ENCODE measurements around the gene ADGRD2. TPM values are rescaled to one million over a fixed set of nuclear protein-coding genes. Genes with fewer than 3 reads are reported as not detected.

ADGRD2 gene
- total RNA-seq, 1 donor from 2014 or later, result not detected

DNA sequence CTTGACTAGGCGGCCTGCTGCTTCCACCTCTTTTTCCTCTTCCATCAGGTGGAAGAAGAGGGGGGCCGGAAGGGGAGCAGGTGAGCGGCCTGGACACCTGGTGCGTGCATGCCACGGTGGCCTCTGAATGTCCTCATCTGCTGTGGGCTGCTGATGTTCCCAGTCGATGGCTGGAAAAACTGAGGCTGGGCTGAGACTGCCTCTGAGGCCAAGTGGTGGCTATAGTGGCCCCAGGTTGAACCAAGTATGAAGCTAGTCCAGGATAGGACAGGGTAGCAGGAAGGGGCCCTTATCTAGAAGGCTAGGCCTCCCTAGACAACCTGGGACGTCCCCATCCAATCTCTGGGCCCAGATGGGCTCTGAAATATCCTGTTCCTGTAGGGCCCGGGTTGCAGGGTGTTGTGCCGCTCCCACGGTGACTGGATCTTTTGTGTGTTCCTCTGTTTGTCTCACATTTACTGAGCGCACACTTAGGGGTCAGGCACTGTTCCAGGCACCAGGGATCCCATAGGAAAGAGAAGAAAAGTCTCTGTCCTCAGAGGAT is 57.7 kb downstream of the ADGRD2 start:
- POLR2A ChIA-PET, result no interaction called here
- H3K27ac Mint-ChIP-seq, result no peak overlapping the region
- H3K9me3 Mint-ChIP-seq, result no peaks in the 10 kb centered on the region

DNA sequence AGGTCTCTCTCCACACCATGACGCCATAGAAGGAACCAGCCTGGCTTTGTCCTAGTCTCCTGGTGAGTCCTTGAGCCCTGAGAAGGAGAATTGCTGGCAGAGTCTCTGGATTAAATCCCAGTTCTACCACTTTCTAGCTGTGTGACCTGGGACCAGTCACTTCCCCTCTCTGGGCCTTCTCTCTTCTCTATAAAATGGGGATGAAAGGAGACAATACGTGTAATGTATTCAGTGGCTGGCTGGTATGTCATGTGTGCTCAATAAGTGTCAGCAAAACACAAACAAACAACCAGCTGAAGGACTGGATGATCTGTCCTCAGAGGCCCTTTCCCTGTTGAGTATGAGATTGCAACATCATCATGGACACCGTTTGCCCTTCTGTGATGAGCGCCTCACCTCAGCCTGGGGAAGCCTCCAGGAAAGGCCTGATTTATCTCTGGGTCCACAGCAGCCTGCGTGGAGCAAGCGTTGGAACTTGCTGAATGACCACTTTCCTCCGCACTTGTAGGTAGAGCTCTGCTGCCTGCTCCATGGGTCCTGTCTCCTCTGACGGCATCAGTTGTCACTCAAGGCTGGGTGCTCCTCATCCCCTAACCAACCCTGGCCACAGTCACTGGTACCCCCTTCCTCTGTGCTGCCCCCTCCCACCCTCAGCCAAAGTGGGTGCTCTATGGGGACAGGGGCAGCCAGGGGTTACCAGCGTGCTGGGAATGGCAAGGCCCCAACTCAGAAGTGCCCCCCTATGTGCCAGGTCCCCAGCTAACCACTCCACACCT is 60.6 kb downstream of the ADGRD2 start:
- DNase-seq, result no peak
- TF ChIP-seq, protein P1, sequence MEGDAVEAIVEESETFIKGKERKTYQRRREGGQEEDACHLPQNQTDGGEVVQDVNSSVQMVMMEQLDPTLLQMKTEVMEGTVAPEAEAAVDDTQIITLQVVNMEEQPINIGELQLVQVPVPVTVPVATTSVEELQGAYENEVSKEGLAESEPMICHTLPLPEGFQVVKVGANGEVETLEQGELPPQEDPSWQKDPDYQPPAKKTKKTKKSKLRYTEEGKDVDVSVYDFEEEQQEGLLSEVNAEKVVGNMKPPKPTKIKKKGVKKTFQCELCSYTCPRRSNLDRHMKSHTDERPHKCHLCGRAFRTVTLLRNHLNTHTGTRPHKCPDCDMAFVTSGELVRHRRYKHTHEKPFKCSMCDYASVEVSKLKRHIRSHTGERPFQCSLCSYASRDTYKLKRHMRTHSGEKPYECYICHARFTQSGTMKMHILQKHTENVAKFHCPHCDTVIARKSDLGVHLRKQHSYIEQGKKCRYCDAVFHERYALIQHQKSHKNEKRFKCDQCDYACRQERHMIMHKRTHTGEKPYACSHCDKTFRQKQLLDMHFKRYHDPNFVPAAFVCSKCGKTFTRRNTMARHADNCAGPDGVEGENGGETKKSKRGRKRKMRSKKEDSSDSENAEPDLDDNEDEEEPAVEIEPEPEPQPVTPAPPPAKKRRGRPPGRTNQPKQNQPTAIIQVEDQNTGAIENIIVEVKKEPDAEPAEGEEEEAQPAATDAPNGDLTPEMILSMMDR (IDR thresholded peaks at IDR 0.05), result no peak
- intact Hi-C loops (cut with micrococcal nuclease), result no loop called here
- no peaks in the 10 kb centered on the region for H3K4me1 Mint-ChIP-seq
- no peak overlapping the region for H3K27ac Mint-ChIP-seq
- no peak for ATAC-seq (ENCODE audit: low read depth)
- H3K4me3 Mint-ChIP-seq, result no peak overlapping the region
- POLR2A ChIA-PET, result no interaction called here
- H3K9me3 Mint-ChIP-seq, result no peaks in the 10 kb centered on the region
- peaks cover 19% of the 10 kb centered on the region for H3K27me3 Mint-ChIP-seq
- no peaks in the 10 kb centered on the region for H3K36me3 Mint-ChIP-seq (ENCODE audit: low read depth)
- CTCF ChIA-PET, result no interaction called here

More for the DNA sequence above, 57.7 kb downstream of the ADGRD2 start:
- Mint-ChIP-seq H3K4me3 (no peak overlapping the region), H3K27me3 (peaks cover 32% of the 10 kb centered on the region), H3K36me3 (ENCODE audit: low read depth) (no peaks in the 10 kb centered on the region), H3K4me1 (peaks cover 6% of the 10 kb centered on the region)
- no peak for ATAC-seq (ENCODE audit: low read depth)
- CTCF ChIA-PET, result no interaction called here
- TF ChIP-seq, protein P1 (IDR thresholded peaks at IDR 0.05), result no peak
- intact Hi-C loops (cut with micrococcal nuclease), result no loop called here
- DNase-seq, result no peak

DNA sequence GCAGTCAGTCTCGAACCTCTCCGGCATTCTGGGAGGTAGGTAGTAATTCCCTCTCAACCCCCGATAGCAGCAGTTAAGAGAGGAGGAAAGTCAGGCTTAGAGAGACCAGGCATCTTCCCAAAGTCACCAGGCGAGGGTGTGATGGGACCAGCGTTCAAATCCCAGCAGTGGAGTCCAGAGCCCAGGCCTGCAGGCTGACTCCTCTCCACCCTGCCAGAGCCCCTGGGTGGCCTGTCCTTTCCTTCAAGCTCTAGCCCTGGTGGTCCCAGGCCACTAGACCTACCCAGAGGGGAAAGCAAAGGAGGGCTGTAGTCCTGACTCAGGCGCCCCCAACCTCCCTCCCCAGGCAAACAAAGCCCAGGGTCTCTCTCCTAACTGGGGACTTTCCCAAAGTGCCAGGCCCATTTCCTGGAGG is 61.2 kb downstream of the ADGRD2 start:
- no peak overlapping the region for H3K27ac Mint-ChIP-seq
- ChIA-PET CTCF (no interaction called here), POLR2A (no interaction called here)
- intact Hi-C loops (cut with micrococcal nuclease), result no loop called here
- peaks cover 15% of the 10 kb centered on the region for H3K27me3 Mint-ChIP-seq
- no peak overlapping the region for H3K4me3 Mint-ChIP-seq
- TF ChIP-seq, protein P1 (IDR thresholded peaks at IDR 0.05), result no peak
- no peak for ATAC-seq (ENCODE audit: low read depth)
- no peaks in the 10 kb centered on the region for H3K36me3 Mint-ChIP-seq (ENCODE audit: low read depth)
- H3K4me1 Mint-ChIP-seq, result no peaks in the 10 kb centered on the region
- no peak for DNase-seq
- H3K9me3 Mint-ChIP-seq, result no peaks in the 10 kb centered on the region

GRCh38 chr9:124511891-124512805 is 61.9 kb downstream of the ADGRD2 start:
- Mint-ChIP-seq H3K27ac (no peak overlapping the region), H3K9me3 (no peaks in the 10 kb centered on the region), H3K27me3 (peaks cover 11% of the 10 kb centered on the region), H3K4me1 (no peaks in the 10 kb centered on the region), H3K4me3 (no peak overlapping the region), H3K36me3 (ENCODE audit: low read depth) (no peaks in the 10 kb centered on the region)
- TF ChIP-seq, protein P1 (IDR thresholded peaks at IDR 0.05), result no peak
- ChIA-PET CTCF (no interaction called here), POLR2A (no interaction called here)
- no peak for ATAC-seq (ENCODE audit: low read depth)
- intact Hi-C loops (cut with micrococcal nuclease), result no loop called here
- no peak for DNase-seq

- no peaks in the 10 kb centered on the region for H3K4me1 Mint-ChIP-seq
- intact Hi-C loops (cut with micrococcal nuclease), result no loop called here
- no peak for ATAC-seq (ENCODE audit: low read depth)
- ChIA-PET POLR2A (no interaction called here), CTCF (no interaction called here)
- TF ChIP-seq, protein P1 (IDR thresholded peaks at IDR 0.05), result no peak
- no peaks in the 10 kb centered on the region for H3K36me3 Mint-ChIP-seq (ENCODE audit: low read depth)
- no peaks in the 10 kb centered on the region for H3K9me3 Mint-ChIP-seq
- H3K4me3 Mint-ChIP-seq, result no peak overlapping the region
- H3K27ac Mint-ChIP-seq, result no peak overlapping the region
- no peak for DNase-seq
- peaks cover 11% of the 10 kb centered on the region for H3K27me3 Mint-ChIP-seq
Observed at GRCh38 chr9:124512806-124513204, 62.6 kb downstream of the ADGRD2 start.
